Body of pancreas (tissue), 4 donors: ENCODE results near the gene BRD8. TPM values are rescaled to one million over a fixed set of nuclear protein-coding genes. Genes with fewer than 3 reads are reported as not detected.
"Not testable (repeated sequence)": the region's sequence is repeated elsewhere in the genome, so short reads cannot be mapped to it uniquely, and the experiment has no call there.

Experiments used
- ATAC-seq: fragments of 150-250 bp; one replicate; pipeline ENCODE4 v1.9.1; 2016
- DNase-seq, 4 donors: peaks; one replicate each; pipeline ENCODE4 v3.0.0-alpha.2; 2019
- H3K27ac ChIP-seq, 4 donors: fragments of 200-600 bp; sonication (generic); 1 replicate in 3 of 4; 2 replicates in 1 of 4; pipeline versions ENCODE4 v1.5.1 to v1.6.1; 2016 to 2019; ENCODE audit warnings: mild to moderate bottlenecking in 1 of 4, mixed read lengths in 1 of 4, moderate library complexity in 1 of 4
- H3K27me3 ChIP-seq, 2 donors: fragments of 200-600 bp; sonication (generic); one replicate each; pipeline ENCODE4 v1.6.0; 2016; ENCODE audit warnings: mild to moderate bottlenecking in 1 of 2
- H3K36me3 ChIP-seq, 2 donors: fragments of 200-600 bp; sonication (generic); replicated peaks in 1 of 2; 2 replicates each; pipeline ENCODE4 v1.5.1; 2016; ENCODE audit warnings: low read depth in 2 of 2; ENCODE audit not compliant: insufficient read depth in 1 of 2
- H3K4me1 ChIP-seq: fragments of 200-600 bp; sonication (generic); one replicate; pipeline ENCODE4 v1.6.0; 2016
- H3K4me3 ChIP-seq, 2 donors: fragments of 200-600 bp; sonication (generic); 1 replicate in 1 of 2; 2 replicates in 1 of 2; pipeline ENCODE4 v1.5.1; 2016 to 2019
- H3K9me3 ChIP-seq, 3 donors: fragments of 200-600 bp; sonication (generic); 1 replicate in 2 of 3; 2 replicates in 1 of 3; pipeline ENCODE4 v1.5.1; 2016
- POLR2A ChIP-seq, 3 donors: fragments of 450-650 bp; IDR thresholded peaks; one replicate each; pipeline ENCODE4 v1.6.1; 2016; ENCODE audit warnings: antibody characterized with exemption in 3 of 3, mild to moderate bottlenecking in 2 of 3
- WGBS, 2 donors: methylation state at CpG; one replicate each; pipeline ENCODE4 v1.1.5; 2017; 5-methylcytosine and 5-hydroxymethylcytosine counted together
- intact Hi-C: fragments of 100-400 bp; cut with DNase I; formaldehyde crosslinking; loops from one replicate; pipeline ENCODE4 v1.15.1; 2023
- total RNA-seq, 2 donors: library from RNA; depleted of rRNA; stranded (reverse); fragments of >200 nt; gene quantifications; one replicate each; pipeline ENCODE4 v1.1.0, GENCODE V29; 2016
- TF ChIP-seq, protein P1 (sequence below), 7 experiments: fragments of 450-650 bp in 4 of 7; fragments of 200-600 bp in 3 of 7; sonication (generic) in 3 of 7; IDR thresholded peaks; one replicate each; pipeline ENCODE4 v1.5.1; 2016 to 2019; ENCODE audit warnings: antibody characterized with exemption in 7 of 7

BRD8 gene
- total RNA-seq, 2 donors from 2014 or later = 44.9 to 52.1 TPM

DNA sequence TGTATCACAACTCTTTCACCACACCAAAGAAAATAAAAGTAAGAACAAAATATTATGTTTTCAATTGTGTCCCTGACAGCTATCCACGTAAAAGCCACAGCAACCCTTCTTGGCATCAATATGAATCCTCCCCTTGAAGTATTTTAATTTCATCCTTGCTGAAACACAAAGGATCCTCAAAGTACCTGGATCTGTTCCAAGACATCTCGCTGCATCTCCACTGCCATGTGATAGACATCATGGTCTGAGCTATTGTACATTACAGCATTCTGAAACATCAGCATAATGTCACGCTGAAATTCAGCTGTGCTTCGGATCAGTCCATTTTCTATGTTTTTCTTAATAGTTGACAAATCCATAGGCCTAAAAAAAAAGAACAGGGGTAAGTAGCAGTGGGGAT is 17.7 kb downstream of the BRD8 start:
- Histone ChIP-seq H3K4me1 (no peaks in the 10 kb centered on the region), H3K9me3 (no peaks in the 10 kb centered on the region), H3K27ac (no peak overlapping the region), H3K27me3 (no peaks in the 10 kb centered on the region), H3K4me3 (no peak overlapping the region), H3K36me3 (peaks cover 50 to 74% of the 10 kb centered on the region in 2 donors)
- no peak for DNase-seq
- intact Hi-C loops = no loop called here
- WGBS, 2 donors = 93 to 96% methylated on average over 4 of the region's 4 CpGs
- TF ChIP-seq POLR2A (IDR thresholded peaks at IDR 0.05) = no peak
- TF ChIP-seq, protein P1, sequence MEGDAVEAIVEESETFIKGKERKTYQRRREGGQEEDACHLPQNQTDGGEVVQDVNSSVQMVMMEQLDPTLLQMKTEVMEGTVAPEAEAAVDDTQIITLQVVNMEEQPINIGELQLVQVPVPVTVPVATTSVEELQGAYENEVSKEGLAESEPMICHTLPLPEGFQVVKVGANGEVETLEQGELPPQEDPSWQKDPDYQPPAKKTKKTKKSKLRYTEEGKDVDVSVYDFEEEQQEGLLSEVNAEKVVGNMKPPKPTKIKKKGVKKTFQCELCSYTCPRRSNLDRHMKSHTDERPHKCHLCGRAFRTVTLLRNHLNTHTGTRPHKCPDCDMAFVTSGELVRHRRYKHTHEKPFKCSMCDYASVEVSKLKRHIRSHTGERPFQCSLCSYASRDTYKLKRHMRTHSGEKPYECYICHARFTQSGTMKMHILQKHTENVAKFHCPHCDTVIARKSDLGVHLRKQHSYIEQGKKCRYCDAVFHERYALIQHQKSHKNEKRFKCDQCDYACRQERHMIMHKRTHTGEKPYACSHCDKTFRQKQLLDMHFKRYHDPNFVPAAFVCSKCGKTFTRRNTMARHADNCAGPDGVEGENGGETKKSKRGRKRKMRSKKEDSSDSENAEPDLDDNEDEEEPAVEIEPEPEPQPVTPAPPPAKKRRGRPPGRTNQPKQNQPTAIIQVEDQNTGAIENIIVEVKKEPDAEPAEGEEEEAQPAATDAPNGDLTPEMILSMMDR (IDR thresholded peaks at IDR 0.05) = no peak
- ATAC-seq = no peak

DNA sequence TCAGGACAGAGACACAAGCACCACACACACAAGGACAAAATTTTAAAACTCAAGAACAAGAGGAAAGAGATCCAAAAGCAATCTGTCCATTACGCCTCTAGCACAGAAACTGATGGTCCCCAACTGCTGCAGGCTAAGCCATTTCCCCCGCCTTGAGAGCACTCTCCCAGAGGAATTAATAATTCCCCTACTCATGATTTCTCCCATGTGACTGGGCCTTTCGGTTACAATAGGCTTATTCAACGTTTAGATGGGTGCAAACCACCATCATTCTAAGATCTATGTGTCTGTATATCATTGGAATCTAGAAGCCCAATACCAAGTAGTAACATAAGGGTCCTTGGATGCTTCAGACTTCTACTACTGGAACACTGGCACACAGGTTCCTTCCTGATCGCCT is 18.8 kb downstream of the BRD8 start:
- Histone ChIP-seq H3K27ac (no peak overlapping the region), H3K4me3 (no peak overlapping the region), H3K27me3 (no peaks in the 10 kb centered on the region), H3K9me3 (no peaks in the 10 kb centered on the region), H3K36me3 (peaks cover 41 to 66% of the 10 kb centered on the region in 2 donors), H3K4me1 (no peaks in the 10 kb centered on the region)
- ATAC-seq = no peak
- DNase-seq = no peak
- 85 to 94% methylated on average over 5 of the region's 5 CpGs for WGBS, 2 donors
- intact Hi-C loops = no loop called here
- TF ChIP-seq POLR2A (IDR thresholded peaks at IDR 0.05) = no peak
- TF ChIP-seq, protein P1 (IDR thresholded peaks at IDR 0.05) = no peak

DNA sequence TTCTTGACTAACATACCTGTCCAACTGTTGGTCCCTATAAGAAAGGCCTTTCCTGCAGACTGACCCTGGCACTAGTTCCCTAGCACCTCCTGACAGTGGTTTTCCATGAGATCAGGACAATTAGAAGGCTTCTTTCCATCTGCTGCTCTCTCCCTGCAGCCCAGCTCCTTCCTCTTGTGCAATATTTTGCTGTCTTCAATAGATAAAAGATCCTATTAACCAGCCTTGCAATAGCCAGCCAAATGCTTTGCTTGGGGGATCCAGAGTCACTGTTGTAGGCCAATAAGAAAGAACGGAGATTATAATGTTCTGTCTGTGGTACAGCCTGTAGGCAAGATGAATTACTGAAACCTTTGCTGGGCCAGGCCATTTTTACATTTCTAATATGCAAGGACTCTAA is 20.8 kb downstream of the BRD8 start:
- H3K27ac ChIP-seq = no peak overlapping the region
- H3K36me3 ChIP-seq = peaks cover 28 to 47% of the 10 kb centered on the region in 2 donors
- no peaks in the 10 kb centered on the region for H3K4me1 ChIP-seq
- no peaks in the 10 kb centered on the region for H3K27me3 ChIP-seq
- 79 to 92% methylated on average over 1 of the region's 1 CpG for WGBS, 2 donors
- DNase-seq = no peak
- TF ChIP-seq, protein P1 (IDR thresholded peaks at IDR 0.05) = no peak
- no peak for TF ChIP-seq POLR2A (IDR thresholded peaks at IDR 0.05)
- H3K4me3 ChIP-seq = no peak overlapping the region
- ATAC-seq = no peak
- intact Hi-C loops = no loop called here
- H3K9me3 ChIP-seq = no peaks in the 10 kb centered on the region

DNA sequence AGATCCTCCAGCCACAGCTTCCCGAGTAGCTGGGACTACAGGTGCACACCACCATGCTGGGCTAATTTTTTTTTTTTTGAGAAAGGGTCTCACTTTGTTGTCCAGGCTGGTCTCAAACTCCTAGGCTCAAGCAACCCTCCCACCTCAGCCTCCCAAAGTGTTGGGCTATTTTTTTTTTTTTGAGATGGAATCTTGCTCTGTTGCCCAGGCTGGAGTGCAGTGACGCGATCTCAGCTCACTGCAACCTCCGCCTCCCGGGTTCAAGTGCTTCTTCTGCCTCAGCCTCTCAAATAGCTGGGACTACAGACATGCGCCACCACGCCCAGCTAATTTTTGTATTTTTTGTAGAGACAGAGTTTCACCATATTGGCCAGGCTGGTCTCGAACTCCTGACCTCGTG is 22.5 kb downstream of the BRD8 start:
- ATAC-seq, H3K27me3 ChIP-seq, H3K4me1 ChIP-seq, H3K4me3 ChIP-seq, H3K9me3 ChIP-seq, DNase-seq, H3K27ac ChIP-seq, intact Hi-C loops: not testable (repeated sequence)
- peaks cover 16 to 32% of the 10 kb centered on the region in 2 donors for H3K36me3 ChIP-seq
- WGBS, 2 donors = 94 to 97% methylated on average over 9 of the region's 9 CpGs

DNA sequence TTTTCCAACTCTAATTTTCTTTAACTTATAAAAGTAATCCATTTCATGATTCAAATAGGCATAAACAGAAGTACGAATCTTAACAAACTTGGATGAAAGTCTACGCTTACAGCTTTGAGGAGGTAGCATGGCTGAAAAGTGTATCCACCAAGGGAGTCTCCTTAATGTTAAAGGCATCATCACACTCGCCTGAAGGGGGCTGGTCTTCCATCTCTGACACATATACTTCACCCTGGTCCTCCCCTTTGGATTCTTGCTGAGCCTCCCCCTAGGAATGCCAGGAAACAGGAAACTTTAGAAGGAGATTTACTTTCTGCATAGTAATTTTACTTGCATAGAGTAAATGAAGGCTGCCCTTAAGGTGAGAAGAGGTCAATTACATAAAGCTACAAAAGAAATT is 28.9 kb downstream of the BRD8 start:
- WGBS, 2 donors = 49 to 50% methylated on average over 3 of the region's 3 CpGs
- no peaks in the 10 kb centered on the region for H3K27me3 ChIP-seq
- no peaks in the 10 kb centered on the region for H3K36me3 ChIP-seq
- intact Hi-C loops = no loop called here
- DNase-seq (no peak), ATAC-seq (no peak)
- H3K4me1 ChIP-seq = no peaks in the 10 kb centered on the region
- H3K4me3 ChIP-seq = no peak overlapping the region
- H3K27ac ChIP-seq = no peak overlapping the region
- no peaks in the 10 kb centered on the region for H3K9me3 ChIP-seq
- TF ChIP-seq, protein P1 (IDR thresholded peaks at IDR 0.05) = no peak
- TF ChIP-seq POLR2A (IDR thresholded peaks at IDR 0.05) = no peak
